HG02852 (cell line): ENCODE results near the gene METTL22.

Source experiments
- ATAC-seq: cut with Tn5 transposase; IDR thresholded peaks from one replicate; pipeline ENCODE4 v1.9.1; 2021; ENCODE audit warnings: mild to moderate bottlenecking, moderate library complexity; ENCODE audit not compliant: unreplicated experiment

The METTL22 gene

GRCh38 chr16:8686879-8687278, 65.4 kb downstream of the METTL22 start:
- no peak for ATAC-seq

GRCh38 chr16:8689686-8690085, 68.2 kb downstream of the METTL22 start:
- ATAC-seq, result no peak

DNA sequence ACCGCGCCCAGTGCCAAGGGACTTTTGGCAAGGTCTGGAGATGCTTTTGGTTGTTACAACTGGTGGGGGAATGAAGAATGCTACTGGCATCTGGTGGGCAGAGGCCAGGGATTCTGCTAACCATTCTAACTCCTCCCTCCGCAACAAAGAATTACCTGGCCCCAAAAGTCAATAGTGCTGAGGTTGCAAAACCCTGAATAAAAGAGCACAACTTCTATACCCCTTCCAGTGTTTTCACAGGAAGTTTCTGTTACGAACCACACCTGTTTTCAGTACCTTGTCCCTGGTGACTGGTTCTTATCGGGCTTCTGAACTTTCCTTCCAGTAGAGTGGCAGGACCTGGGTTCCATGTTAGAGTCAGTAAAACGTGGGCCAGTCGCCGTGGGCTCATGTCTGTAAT, 70.2 kb downstream of the METTL22 start:
- no peak for ATAC-seq

- ATAC-seq, result no peak
Measured at GRCh38 chr16:8694795-8695728, 73.6 kb downstream of the METTL22 start.

DNA sequence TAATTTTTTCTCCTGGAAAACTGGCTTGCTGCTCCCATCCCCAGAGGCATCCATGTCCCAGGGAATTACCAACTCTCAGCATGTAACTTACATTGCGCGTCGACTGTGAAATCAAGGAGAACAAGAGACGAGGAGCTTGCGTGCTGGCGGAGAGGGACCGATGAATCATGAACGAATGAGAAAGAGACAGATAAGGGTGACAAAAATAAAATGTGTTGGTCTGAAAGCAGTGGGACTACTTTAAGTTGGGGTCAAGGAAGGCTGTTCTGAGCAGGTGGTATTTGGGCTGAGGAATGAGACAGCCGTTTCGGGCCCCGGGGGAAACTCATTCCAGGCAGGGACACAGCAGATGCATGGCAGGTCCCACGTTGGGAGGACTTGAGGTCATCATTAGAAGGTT, 75.4 kb downstream of the METTL22 start:
- no peak for ATAC-seq

GRCh38 chr16:8697965-8698364, 76.5 kb downstream of the METTL22 start:
- ATAC-seq, result no peak
